ENCODE measurements around the gene RIN3. TPM values are rescaled to one million over a fixed set of nuclear protein-coding genes. Genes with fewer than 3 reads are reported as not detected.

The RIN3 gene
- total RNA-seq, 1 donor from 2014 or later = 33.7 TPM

DNA sequence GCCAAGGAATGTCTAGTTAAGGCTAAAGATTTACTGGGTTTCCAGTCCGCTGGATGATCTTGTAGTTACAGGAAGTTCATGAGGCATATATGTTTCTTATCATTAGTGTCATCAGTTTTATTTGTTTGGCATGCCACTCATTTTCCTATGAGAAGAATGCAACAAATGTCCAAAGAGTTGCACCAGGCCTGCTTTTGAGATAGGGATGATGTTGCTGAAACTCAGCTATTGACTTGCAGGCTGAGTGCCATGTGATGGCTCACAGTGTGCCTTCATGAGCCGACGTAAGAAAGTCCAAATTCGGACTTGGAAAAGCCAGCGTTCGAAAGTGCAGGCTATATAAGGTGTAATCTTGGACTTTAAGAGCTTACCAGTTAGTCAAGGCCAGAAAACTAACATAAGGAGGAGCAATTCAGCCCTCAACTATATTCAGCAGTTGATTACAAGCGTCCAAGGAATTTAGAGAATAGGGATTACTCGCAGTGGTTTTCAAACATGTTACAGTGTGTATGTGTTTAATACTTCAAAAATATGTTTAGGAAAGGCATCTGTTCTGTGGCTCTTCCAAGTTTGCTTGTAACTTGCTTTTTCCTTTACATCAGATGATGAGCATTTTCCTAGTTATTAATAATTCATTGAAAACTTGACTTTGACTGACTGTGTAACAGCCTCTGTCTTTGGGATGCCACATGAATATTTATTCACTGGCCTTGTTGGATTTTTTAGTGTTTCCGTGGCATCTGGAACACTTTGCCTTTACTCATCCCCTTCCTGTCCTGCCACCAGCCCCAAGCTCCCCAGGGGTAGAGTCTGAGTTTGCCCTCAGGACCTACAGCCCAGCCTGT lies 133.6 kb downstream of the RIN3 start:
- peak; percentile 43 for DNase-seq (ENCODE audit: low spot score)

DNA sequence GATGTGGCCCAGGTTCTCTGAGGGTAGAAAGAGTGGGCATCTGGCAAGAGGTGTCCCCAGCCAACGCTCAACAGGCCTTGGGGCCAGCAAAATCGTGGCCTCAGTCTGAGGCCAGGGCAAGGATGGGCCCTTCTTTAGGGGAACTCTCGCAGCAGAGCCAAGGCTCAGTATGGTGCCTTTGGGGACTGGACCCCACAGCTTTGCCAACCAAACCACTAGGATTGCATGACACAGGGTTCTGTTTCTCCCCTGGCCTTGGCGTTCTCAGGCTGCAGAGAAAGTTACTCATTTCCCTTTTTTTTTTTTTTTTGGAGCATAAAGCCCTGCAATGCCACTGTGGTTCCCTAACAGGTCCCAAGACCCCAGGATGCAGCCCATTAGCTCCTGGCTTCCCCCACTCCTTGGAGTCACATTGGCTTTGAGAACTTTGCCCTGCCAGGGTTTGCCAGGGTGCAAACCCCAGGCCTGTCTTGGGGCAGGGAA lies 134.3 kb downstream of the RIN3 start:
- DNase-seq (ENCODE audit: low spot score) = no peak

DNA sequence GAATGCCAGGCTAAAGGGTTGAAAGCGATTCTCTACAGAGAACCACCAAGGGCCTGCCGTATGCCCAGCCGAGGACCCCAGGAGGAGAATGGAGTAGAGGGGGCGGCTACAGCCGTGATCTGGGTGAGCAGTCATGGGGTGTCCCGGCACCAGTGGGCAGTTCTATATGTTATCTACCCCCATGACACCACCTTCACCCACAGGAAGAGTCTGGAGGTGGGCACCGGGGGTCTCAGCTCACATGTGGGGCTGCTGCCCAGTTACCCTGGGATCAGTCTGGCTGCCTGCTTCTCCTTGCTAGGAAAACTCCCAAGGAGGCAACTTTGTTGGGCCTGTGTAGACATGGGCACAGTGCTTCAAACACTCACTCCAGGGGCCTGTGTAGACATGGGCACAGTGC lies 135.5 kb downstream of the RIN3 start:
- DNase-seq (ENCODE audit: low spot score) = no peak

DNA sequence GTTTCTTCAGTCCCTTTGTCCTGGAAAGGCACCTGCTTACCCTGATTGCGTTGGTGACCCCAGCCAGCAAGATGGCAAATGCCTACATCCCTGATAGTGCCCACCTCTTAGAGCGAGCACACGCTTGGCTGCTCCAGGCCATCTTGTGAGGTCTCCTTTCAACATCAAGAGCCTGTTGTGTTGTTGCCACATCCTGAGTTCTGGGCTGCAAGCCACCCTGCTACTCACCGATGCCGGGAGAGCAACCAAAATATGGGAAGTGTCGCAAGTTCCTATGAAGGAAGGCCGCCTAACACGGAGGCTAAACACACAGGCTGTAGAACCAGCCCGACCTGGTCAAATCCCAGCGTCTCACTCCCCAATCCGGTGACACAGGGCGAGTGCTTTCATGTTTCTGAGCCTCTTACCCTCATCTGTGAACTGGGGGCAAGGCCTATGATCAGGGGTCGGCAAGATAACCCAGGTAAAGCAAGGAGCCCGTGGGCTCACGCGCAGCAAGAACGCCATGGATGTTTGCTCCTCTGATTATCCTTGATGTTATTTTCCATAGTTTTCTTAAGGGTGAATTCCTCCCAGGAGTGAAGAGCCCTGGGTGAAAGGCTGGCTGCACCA lies 136.5 kb downstream of the RIN3 start:
- peak; percentile 55 for DNase-seq (ENCODE audit: low spot score)

DNA sequence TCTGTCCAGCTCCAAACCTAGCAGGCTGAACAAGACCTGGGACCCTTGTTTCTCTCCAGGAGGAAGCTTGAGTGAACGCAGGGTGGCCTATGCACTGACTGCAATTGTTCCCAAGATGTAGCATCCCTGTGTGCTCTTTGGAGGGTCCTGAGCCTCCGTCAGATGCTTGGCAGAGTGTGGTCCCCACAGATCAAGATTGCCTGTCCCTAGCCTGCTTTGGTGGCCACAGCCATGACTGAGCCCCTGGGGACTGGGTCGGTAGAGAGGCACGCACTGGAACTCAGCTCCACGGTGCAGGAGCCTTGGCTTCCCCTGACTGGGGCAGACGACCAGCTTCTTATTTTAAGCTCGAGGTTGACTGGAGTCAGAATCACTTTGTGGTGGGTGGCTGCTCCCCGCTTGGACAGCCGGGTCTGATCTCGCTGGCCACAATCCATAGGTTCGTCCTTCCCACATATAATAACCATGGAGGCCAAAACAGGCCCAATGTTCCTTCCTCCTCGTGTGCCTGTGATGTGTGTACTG lies 137.1 kb downstream of the RIN3 start:
- DNase-seq (ENCODE audit: low spot score) = no peak

DNA sequence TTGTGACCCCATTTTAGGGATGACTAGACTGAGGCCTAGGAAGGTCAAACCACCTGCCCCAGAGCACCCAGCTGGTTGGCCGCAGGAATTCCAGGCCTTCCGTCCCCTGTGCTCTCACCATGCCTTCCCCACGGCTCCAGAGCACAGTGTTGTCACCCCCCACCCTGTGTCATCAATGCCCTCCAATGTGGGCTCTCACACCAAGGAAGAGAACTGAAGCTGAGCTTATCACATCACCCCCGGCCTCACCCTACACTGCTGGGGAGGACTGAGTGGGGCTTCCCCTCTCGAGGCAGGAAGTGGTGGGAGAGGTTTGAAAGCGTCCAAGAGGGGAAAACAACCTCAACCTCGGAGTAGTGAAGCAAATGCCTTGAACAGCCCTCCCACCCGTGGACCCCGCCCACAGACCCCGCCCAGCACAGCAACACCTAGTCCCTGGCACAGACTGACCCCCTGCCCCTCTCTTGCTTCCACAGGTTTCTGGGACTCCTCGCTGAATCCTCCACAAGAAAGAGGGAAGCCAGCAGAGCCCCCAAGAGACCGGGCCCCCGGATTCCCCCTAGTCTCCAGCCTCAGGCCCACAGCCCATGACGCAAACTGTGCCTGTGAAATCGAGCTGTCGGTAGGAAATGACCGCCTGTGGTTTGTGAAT lies 137.7 kb downstream of the RIN3 start:
- peak; percentile 41 for DNase-seq (ENCODE audit: low spot score)

DNA sequence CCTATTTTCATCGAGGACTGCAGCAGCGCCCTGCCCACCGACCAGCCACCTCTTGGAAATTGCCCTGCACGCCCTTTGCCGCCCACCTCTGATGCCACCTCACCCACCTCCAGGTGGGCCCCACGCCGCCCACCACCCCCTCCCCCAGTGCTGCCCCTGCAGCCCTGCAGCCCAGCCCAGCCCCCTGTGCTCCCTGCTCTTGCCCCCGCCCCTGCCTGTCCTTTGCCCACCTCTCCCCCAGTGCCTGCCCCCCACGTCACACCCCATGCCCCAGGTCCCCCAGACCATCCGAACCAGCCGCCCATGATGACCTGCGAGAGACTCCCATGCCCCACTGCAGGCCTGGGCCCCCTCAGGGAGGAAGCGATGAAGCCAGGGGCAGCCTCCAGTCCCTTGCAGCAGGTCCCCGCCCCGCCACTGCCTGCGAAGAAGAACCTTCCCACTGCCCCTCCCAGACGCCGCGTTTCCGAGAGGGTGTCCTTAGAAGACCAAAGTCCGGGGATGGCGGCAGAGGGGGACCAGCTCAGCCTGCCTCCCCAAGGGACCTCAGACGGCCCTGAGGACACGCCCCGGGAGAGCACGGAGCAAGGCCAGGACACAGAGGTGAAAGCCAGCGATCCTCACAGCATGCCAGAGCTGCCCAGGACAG lies 138.3 kb downstream of the RIN3 start:
- peak; percentile 32 for DNase-seq (ENCODE audit: low spot score)

DNA sequence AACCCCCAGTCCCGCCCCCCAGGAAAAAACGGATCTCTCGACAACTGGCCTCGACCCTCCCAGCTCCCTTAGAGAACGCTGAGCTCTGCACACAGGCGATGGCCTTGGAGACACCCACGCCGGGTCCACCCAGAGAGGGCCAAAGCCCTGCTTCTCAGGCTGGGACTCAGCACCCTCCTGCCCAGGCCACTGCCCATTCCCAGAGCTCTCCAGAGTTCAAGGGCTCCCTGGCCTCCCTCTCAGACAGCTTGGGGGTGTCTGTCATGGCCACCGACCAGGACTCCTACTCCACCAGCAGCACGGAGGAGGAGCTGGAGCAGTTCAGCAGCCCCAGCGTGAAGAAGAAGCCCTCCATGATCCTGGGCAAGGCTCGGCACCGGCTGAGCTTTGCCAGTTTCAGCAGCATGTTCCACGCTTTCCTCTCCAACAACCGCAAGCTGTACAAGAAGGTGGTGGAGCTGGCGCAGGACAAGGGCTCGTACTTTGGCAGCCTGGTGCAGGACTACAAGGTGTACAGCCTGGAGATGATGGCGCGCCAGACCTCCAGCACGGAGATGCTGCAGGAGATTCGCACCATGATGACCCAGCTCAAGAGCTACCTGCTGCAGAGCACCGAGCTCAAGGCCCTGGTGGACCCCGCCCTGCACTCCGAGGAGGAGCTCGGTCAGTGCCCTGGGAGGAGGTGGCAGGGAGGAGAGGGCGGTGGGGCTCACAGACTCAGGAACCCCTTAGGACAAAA lies 139.0 kb downstream of the RIN3 start:
- DNase-seq (ENCODE audit: low spot score) = no peak

DNA sequence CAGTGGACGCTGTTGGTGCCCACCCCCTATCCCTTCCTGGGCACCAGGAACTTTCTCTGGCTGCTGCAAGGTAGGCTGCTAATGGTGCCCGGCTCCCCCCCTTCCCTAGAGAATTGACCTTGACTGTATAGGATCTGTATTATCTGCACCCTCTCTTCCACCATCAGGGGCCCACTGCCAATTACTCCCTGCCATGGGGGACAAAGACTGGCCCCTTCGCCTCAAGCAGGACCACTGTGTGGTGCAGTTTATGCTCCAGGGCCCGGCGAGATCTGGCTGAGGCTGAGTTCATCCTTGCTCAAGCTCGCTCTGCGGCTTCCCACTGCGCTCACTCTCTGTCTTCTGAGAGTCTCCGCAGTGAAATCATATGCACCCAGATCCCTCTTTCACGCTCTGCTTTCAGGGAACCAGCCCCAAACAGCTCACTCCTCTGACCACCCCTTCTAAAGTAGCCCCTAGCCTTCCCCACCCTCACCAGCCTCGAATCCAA lies 139.6 kb downstream of the RIN3 start:
- DNase-seq (ENCODE audit: low spot score) = no peak

DNA sequence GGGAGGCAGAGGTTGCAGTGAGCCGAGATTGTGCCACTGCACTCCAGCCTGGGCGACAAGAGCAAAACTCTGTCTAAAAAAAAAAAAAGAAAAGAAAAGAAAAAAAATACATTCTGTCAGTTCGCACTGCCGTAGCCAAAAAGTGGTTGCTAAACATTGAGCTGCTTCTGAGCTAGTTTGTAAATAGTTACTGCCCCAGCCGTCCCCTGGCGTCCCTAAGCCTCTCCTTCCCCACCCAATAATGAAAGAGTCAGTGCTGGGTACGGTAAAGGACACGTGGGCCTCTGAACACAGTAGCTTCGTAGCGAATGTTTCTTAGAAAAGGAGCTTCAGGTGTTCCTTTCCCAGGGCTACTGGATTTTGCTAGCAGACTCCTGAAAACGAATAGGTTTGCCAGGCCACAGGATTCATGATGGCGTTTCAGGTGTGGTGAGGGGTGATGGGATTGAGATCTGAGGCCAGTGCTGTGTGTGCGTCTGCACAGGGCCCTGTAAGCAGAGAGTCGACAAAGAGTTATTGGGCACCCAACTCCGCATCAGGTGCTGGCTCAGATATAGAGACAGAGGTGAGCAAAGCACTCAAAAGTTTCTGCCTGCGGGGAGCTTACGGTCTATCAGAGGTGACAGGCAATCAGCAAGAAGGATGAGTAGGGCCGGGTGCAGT lies 140.8 kb downstream of the RIN3 start:
- no peak for DNase-seq (ENCODE audit: low spot score)

DNA sequence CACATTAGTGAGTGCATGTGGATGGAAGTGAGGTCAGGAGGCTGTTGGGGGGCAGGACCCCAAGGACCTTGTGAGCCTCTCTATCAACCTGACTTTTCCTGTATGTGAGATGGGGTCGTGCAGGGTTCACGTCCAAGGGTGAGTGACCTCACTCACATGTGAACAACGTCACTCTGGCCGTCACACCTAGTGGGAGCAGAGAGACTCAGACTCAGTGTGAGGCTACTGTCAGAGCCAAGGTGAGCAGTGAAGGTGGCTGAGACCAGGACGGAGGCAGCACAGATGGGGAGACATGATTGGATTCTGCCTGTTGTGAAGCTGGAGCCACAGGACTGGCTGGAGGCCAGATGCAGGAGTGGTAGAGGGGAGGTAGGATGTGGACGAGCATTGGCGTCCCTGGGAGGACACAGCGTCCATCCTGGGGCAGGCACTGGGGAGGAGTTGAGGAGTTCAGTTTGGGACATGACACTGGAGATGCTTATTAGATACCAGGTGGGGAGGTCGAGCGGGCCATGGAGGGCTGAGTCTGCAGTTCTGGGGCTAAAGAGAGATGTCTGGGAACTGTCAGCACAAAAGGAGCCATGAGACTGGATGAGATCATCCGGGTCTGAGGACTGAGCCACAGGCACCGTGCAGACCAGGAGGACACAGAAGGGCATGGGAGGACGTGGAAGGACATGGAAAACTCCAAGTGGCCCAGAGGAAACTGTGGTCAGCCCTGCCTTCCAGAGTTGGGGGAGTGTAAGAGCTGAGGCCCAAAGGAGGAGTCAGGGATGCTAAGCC lies 142.0 kb downstream of the RIN3 start:
- DNase-seq (ENCODE audit: low spot score) = no peak

DNA sequence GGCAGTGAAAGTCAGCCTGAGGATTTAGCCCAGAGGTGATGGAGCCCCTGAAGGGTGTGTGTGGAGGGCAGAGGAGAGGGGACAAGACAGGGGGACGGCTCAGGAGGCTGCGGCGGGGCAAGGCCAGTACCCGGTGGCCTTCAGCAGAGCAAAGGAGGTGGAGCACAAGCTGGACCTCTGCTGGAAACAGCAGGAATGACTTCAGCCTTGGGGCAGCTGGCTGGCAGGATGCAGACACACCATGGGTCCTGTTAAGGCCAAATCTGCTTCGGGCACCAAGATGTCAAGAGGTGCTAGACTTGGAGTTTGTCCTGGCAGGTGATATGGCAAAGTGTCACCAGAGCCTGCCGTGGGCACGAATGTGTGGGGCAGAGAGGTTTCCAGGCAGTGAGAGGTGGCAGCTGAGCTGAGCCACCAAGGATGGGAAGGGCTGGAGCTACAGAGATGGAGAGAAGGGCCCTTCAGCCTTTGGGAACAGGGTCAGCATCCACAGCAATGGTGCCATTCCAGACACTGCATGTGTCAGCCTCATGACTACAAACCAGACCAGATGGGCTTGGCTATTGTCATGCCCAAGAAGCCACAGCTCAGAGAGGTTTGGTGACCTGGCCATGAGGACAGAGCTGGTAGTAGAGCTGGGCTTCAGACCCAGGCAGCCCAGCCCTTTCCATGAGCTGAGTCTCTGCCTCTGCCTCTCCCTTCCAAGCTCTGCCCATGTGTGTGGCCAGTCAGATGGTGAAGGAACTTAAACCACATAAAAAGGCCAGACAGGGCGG lies 142.9 kb downstream of the RIN3 start:
- DNase-seq (ENCODE audit: low spot score) = no peak

DNA sequence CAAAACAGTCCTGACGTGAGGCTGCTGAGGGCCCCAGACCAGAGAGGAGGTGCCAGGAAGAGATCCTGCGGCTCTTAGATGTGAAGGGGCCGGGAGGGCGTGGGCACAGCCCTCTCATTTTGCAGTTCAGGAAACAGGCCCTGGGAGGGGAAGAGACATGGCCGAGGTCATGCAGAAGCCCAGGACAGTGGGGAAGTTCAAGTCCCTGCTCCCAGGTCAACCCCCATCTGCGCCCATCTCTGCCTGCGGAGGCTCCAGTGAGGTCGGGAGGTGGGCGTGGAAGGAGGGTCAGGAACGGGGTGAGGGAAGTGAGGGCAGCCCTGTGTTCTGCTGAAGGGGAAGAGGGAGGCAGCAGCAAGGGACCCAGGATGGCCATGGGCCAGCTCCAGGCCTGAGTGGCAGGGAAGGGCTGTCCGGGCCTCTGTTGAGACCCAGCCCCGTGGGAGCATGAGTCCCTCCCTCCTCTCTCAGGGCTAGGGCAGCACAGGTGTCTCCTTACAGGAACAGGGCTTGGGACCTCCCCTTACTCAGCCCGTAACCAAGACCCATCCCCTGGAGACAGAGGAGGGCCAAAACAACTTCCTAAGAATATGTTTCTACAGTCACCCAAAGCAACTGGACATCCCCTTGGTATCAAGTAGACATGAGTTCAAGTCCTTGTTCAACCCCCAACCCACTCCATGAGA lies 144.0 kb downstream of the RIN3 start:
- DNase-seq (ENCODE audit: low spot score) = peak; percentile 47

DNA sequence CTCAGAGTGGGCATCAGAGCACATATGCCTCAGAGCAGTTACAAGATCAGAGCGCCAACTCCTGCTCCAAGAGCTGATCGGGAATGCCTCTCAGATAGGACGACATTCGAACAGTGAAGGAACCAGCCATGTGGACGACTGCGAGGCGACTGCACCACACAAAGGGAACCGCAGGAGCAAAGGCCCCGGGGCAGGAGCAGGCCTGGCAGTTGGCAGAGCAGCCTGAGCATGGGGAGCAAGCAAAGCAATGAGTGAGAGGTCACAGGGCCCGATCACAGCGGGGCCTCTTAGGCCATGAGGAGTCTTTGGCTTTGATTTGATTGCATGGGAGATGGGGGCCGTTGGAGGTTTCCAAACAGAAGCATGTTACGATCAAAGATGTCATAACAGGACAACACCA lies 144.6 kb downstream of the RIN3 start:
- DNase-seq (ENCODE audit: low spot score) = no peak

DNA sequence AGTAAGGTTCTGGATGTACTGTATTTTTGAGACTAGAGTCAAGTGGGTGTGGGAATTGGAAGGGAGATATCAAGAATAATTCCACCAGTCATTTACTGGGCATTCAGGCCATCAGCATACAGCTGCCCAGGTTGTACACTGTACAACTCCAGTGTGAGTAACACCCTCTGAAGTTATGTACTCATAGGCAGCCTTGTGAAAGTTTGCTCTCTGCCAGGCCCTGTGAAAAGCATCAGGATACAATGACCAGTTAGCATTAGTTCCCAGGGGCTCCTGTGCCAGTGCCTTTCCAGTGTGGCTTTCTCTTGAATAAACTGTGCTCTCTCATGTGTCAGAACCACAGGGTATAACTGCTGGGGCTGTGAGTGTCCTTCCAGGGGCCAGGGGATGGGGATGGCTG lies 145.1 kb downstream of the RIN3 start:
- no peak for DNase-seq (ENCODE audit: low spot score)

DNA sequence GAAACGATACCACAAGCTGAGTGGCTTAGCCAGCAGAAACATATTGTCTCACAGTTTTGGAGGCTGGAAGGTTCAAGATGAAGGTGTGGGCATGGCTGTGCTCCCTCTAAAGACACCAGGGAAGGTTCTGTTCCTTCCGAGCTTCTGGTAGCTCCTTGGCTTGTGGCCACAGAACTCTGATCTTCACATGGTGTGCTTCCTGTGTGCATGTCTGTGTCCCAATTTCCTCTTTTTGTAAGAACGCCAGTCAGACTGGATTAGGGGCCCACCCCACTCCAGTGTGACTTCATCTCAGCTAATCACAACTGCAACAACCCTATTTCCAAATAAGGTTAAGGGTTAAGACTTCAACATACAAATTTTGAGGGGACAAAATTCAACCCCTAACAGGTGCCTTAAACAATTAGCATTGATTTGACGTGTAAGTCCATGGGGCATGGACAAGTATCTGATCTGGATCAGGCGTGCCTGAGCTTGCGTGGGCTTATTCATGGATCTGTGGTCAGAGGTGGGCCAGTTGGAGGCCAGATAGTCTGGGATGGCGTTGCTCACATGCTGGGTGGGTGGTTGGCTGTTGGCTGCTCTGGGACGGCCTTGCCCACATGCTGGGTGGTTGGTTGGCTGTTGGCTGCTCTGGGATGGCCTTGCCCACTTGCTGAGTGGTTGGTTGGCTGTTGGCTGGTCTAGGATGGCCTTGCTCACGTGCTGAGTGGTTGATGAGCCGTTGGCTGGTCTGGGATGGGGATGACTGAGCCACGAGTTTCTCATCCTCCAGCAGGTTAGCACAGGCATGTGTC lies 146.4 kb downstream of the RIN3 start:
- DNase-seq (ENCODE audit: low spot score) = peak; percentile 64

DNA sequence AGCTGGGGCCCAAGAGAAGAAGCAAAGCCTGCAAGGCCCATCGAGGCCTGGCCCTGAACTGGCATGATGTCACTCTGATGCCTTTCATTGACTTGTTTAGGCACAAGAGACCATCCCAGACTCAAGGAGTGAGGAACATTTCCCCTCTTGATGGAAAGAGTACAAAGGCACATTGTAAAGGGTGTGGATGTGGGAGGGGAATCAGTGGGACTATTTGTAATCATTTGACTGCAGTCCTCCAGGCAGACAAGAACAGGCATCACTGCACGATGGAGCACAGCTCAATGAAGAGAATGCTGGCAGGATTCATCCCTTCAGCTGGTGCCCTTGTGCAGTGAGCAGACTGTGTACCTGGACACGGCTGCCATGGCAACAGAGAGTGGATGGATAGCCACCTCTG lies 147.0 kb downstream of the RIN3 start:
- no peak for DNase-seq (ENCODE audit: low spot score)

DNA sequence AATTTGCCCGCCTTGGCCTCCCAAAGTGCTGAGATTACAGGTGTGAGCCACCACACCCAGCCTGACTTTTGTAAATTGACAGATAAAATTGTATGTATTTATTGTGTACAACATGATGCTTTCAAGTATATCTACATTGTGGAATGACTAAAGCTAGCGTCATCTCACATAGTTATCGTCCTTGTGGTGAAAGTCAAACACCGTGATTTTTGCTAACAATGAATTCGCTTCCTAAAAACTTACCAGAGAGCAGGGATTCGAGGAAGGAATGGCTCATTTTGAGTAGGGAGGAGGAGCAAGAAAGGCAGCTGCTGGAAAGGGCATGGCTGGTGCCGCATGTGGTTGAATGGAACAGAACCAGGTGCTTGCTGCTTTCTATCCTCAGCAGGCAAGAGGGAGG lies 149.5 kb downstream of the RIN3 start:
- no peak for DNase-seq (ENCODE audit: low spot score)
